ENCODE data around the gene JPH4. TPM values are rescaled to one million over a fixed set of nuclear protein-coding genes. Genes with fewer than 3 reads are reported as not detected.

JPH4 gene
- polyA plus RNA-seq, 1 of the 3 experiments (the other 2 are of a cell fraction) = 8.7 TPM

GRCh38 chr14:23580152-23580926, 1.7 kb upstream of the JPH4 start (continued):
- TF ChIP-seq EP300 (IDR thresholded peaks at IDR 0.05; ENCODE audit: borderline replicate concordance in 1 of 2, low read depth in 1 of 2, low read length in 1 of 2) = no peak
- no peak for TF ChIP-seq JUND (IDR thresholded peaks at IDR 0.05)

- TF ChIP-seq NRF1 (IDR thresholded peaks at IDR 0.05; ENCODE audit: low read depth, low read length) (no peak), TEAD4 (IDR thresholded peaks at IDR 0.05; ENCODE audit: borderline replicate concordance, insufficient read depth) (no peak), YY1 (IDR thresholded peaks at IDR 0.05; ENCODE audit: low read depth) (no peak), MEF2A (IDR thresholded peaks at IDR 0.05; ENCODE audit: borderline replicate concordance, low read depth) (no peak), CHD2 (IDR thresholded peaks at IDR 0.05; ENCODE audit: low read length, partially characterized antibody) (no peak), RFX5 (IDR thresholded peaks at IDR 0.05; ENCODE audit: low read length) (no peak), ZBTB33 (IDR thresholded peaks at IDR 0.05; ENCODE audit: borderline replicate concordance, low read depth) (no peak), SMC3 (IDR thresholded peaks at IDR 0.05; ENCODE audit: low read depth, low read length) (no peak)
- Histone ChIP-seq H3K9ac (no peak overlapping the region), H3K4me3 (ENCODE audit: low read depth in 2 of 2, low read length in 1 of 2) (no peak overlapping the region), H3K36me3 (replicated peaks in 1 of 2; ENCODE audit: control insufficient read depth in 1 of 2, insufficient read depth in 2 of 2, low read length in 1 of 2) (no peaks in the 10 kb centered on the region), H3K4me1 (ENCODE audit: control insufficient read depth in 1 of 2, insufficient read depth in 2 of 2, low read depth in 1 of 2, low read length in 1 of 2) (peaks cover 0 to 28% of the 10 kb centered on the region in 2 experiments; a peak in 1 of 4 replicates), H2AFZ (ENCODE audit: low read depth) (no peak overlapping the region), H3K27me3 (ENCODE audit: insufficient read depth) (no peaks in the 10 kb centered on the region), H3K9me3 (no peaks in the 10 kb centered on the region), H3K9me2 (no peaks in the 10 kb centered on the region), H3K79me2 (ENCODE audit: insufficient read depth) (no peaks in the 10 kb centered on the region), H4K20me1 (ENCODE audit: insufficient read depth) (no peaks in the 10 kb centered on the region), H3F3A (replicated peaks; ENCODE audit: insufficient read depth) (no peaks in the 10 kb centered on the region), H3K27ac (ENCODE audit: low read depth in 2 of 2, low read length in 1 of 2) (peak overlapping the region in 1 of 2 experiments; percentile 94; a peak in 1 of 4 replicates), H3K4me2 (no peak overlapping the region)
- DNase-seq = no peak
- ChIA-PET CTCF (interaction anchor here (1.3 to 4.3 kb wide), 3 partner anchors 10 to 21 kb away, joined by 3 to 19 read pairs (median 5); no protein-coding TSS in a partner anchor), POLR2A (interaction anchor here (1.1 to 1.4 kb wide), 2 partner anchors 9 to 13 kb away, joined by 6 to 8 read pairs; partner anchors contain the start of gene AP1G2)
Observed at GRCh38 chr14:23579739-23580138, 1.1 kb upstream of the JPH4 start.

- no peaks in the 10 kb centered on the region for H3F3A ChIP-seq (replicated peaks; ENCODE audit: insufficient read depth)
- no peaks in the 10 kb centered on the region for H3K27me3 ChIP-seq (ENCODE audit: insufficient read depth)
- no peaks in the 10 kb centered on the region for H4K20me1 ChIP-seq (ENCODE audit: insufficient read depth)
Observed at GRCh38 chr14:23579311-23579630, 681 bp upstream of the JPH4 start.

More at GRCh38 chr14:23579311-23579630, 681 bp upstream of the JPH4 start:
- ChIA-PET CTCF (interaction anchor here (1.3 to 4.3 kb wide), 5 partner anchors 10 to 53 kb away, joined by 3 to 19 read pairs (median 5); no protein-coding TSS in a partner anchor), POLR2A (interaction anchor here (0.9 to 1.5 kb wide), 4 partner anchors 10 to 19 kb away, joined by 4 to 8 read pairs (median 5); partner anchors contain the start of gene AP1G2)
- WGBS (ENCODE audit: low lambda C conversion rate) = 58% methylated on average over 3 of the region's 3 CpGs
- no peak for TF ChIP-seq CHD2 (IDR thresholded peaks at IDR 0.05; ENCODE audit: low read length, partially characterized antibody)
- TF ChIP-seq GATA2 (CRISPR knock-in tag; IDR thresholded peaks at IDR 0.05) = no peak
- no peak for TF ChIP-seq RFX5 (IDR thresholded peaks at IDR 0.05; ENCODE audit: low read length)
- H2AFZ ChIP-seq (ENCODE audit: low read depth) = peak overlapping the region; percentile 81; the same call in 1 of the 2 replicates
- H3K9ac ChIP-seq = no peak overlapping the region
- DNase-seq = peak; percentile 65
- H3K4me3 ChIP-seq (ENCODE audit: low read depth in 2 of 2, low read length in 1 of 2) = peak overlapping the region; percentile 61 to 66; a peak in 2 of 4 replicates
- no peaks in the 10 kb centered on the region for H3K36me3 ChIP-seq (replicated peaks in 1 of 2; ENCODE audit: control insufficient read depth in 1 of 2, insufficient read depth in 2 of 2, low read length in 1 of 2)
- no peaks in the 10 kb centered on the region for H3K9me3 ChIP-seq
- no peaks in the 10 kb centered on the region for H3K79me2 ChIP-seq (ENCODE audit: insufficient read depth)
- H3K4me2 ChIP-seq = peak overlapping the region; percentile 82
- H3K9me2 ChIP-seq = no peaks in the 10 kb centered on the region
- peaks cover 0 to 28% of the 10 kb centered on the region in 2 experiments; a peak in 1 of 4 replicates for H3K4me1 ChIP-seq (ENCODE audit: control insufficient read depth in 1 of 2, insufficient read depth in 2 of 2, low read depth in 1 of 2, low read length in 1 of 2)
- H3K27ac ChIP-seq (ENCODE audit: low read depth in 2 of 2, low read length in 1 of 2) = peak overlapping the region in 1 of 2 experiments; percentile 94; a peak in 2 of 4 replicates
